GM12801 (cell line): ENCODE results near the gene MLF2.

Experiments used
- CTCF ChIP-seq: IDR thresholded peaks from one replicate; pipeline ENCODE4 v1.5.1; 2011; ENCODE audit warnings: control low read depth; ENCODE audit not compliant: insufficient read length; ENCODE audit errors: extremely low read depth

Gene MLF2

GRCh38 chr12:6752921-6753771 is at the start of gene MLF2:
MLF2 (minus strand) TSS chr12:6753141; CDS start chr12:6752334, 807 bp downstream.
- TF ChIP-seq CTCF = no peak

- TF ChIP-seq CTCF = no peak
These were observed 46.2 kb upstream of the MLF2 start for GRCh38 chr12:6799147-6799546.

GRCh38 chr12:6796576-6796975 is 43.6 kb upstream of the MLF2 start:
- TF ChIP-seq CTCF = no peak

- no peak for TF ChIP-seq CTCF
These were observed 42.1 kb upstream of the MLF2 start for GRCh38 chr12:6795088-6795487.

- no peak for TF ChIP-seq CTCF
These were observed 39.7 kb upstream of the MLF2 start for GRCh38 chr12:6792522-6793201.

GRCh38 chr12:6791931-6792520 is 39.1 kb upstream of the MLF2 start:
- TF ChIP-seq CTCF = no peak

GRCh38 chr12:6790496-6791150 is 37.7 kb upstream of the MLF2 start:
- no peak for TF ChIP-seq CTCF
